CD14-positive monocyte (primary cell): ENCODE measurements around the gene ADGRL3. TPM values are rescaled to one million over a fixed set of nuclear protein-coding genes. Genes with fewer than 3 reads are reported as not detected.

Source experiments
- DNase-seq, 3 donors: peaks; one replicate each; pipeline ENCODE4 v3.0.0-alpha.2; 2011 to 2022
- H2AFZ ChIP-seq: 2 replicates; pipeline ENCODE4 v1.6.0; 2012; ENCODE audit warnings: mild to moderate bottlenecking, low read depth, low read length, inconsistent platforms; ENCODE audit not compliant: insufficient read depth, poor library complexity, severe bottlenecking
- H3K27ac ChIP-seq, 2 donors: 1 replicate in 1 of 2; 2 replicates in 1 of 2; pipeline ENCODE4 v1.5.1; 2012 to 2013; ENCODE audit warnings: low read length in 2 of 2, control low read depth in 1 of 2, inconsistent platforms in 1 of 2, low read depth in 1 of 2, mild to moderate bottlenecking in 1 of 2
- H3K27me3 ChIP-seq, 2 donors: one replicate each; pipeline versions ENCODE4 v1.6.0 to v1.6.1; 2011 to 2013; ENCODE audit warnings: low read length in 2 of 2; ENCODE audit not compliant: control insufficient read depth in 2 of 2, insufficient read depth in 2 of 2
- H3K36me3 ChIP-seq, 2 donors: replicated peaks in 1 of 2; 1 replicate in 1 of 2; 2 replicates in 1 of 2; pipeline versions ENCODE4 v1.5.1 to v1.6.1; 2012 to 2013; ENCODE audit warnings: low read length in 2 of 2, control low read depth in 1 of 2, inconsistent platforms in 1 of 2, mild to moderate bottlenecking in 1 of 2; ENCODE audit not compliant: insufficient read depth in 2 of 2, control insufficient read depth in 1 of 2
- H3K4me1 ChIP-seq, 2 donors: 1 replicate in 1 of 2; 2 replicates in 1 of 2; pipeline versions ENCODE4 v1.5.1 to v1.6.1; 2012 to 2013; ENCODE audit warnings: low read length in 2 of 2, control low read depth in 1 of 2, inconsistent platforms in 1 of 2, mild to moderate bottlenecking in 1 of 2, moderate library complexity in 1 of 2; ENCODE audit not compliant: insufficient read depth in 2 of 2, control insufficient read depth in 1 of 2
- H3K4me2 ChIP-seq: replicated peaks from 2 replicates; pipeline ENCODE3; 2012; ENCODE audit warnings: low read length, moderate library complexity, mild to moderate bottlenecking; ENCODE audit not compliant: poor library complexity, severe bottlenecking; ENCODE audit errors: extremely low read depth
- H3K4me3 ChIP-seq, 3 experiments: fragments of 200-600 bp in 1 of 3; sonication (generic) in 1 of 3; replicated peaks in 1 of 3; 1 replicate in 2 of 3; 2 replicates in 1 of 3; pipeline ENCODE4 v1.5.1; 2011 to 2013; ENCODE audit warnings: low read length in 3 of 3, mild to moderate bottlenecking in 3 of 3, control low read depth in 2 of 3, low read depth in 2 of 3, inconsistent platforms in 1 of 3, moderate library complexity in 1 of 3
- H3K79me2 ChIP-seq: 2 replicates; pipeline ENCODE4 v1.6.0; 2012; ENCODE audit warnings: mild to moderate bottlenecking, control low read depth, inconsistent platforms, low read length, moderate library complexity; ENCODE audit not compliant: insufficient read depth
- H3K9ac ChIP-seq: 2 replicates; pipeline ENCODE4 v1.6.0; 2017; ENCODE audit warnings: low read length, mild to moderate bottlenecking; ENCODE audit not compliant: insufficient read depth, poor library complexity, severe bottlenecking
- H3K9me3 ChIP-seq, 2 donors: replicated peaks in 1 of 2; 1 replicate in 1 of 2; 2 replicates in 1 of 2; pipeline versions ENCODE4 v1.5.1 to v1.6.1; 2012 to 2013; ENCODE audit warnings: low read length in 2 of 2, control low read depth in 1 of 2; ENCODE audit not compliant: control insufficient read depth in 1 of 2, insufficient read depth in 1 of 2
- H4K20me1 ChIP-seq: 2 replicates; pipeline ENCODE4 v1.6.0; 2012; ENCODE audit warnings: mild to moderate bottlenecking, low read length, control low read depth, moderate library complexity; ENCODE audit not compliant: insufficient read depth
- H3K27ac Mint-ChIP-seq, 7 donors: one replicate each; pipeline ENCODE4 v1.8.0; 2020; ENCODE audit warnings: mild to moderate bottlenecking in 7 of 7, mixed read lengths in 7 of 7, moderate library complexity in 6 of 7, inconsistent platforms in 2 of 7
- H3K27me3 Mint-ChIP-seq, 3 donors: one replicate each; pipeline ENCODE4 v1.8.0; 2021 to 2022; ENCODE audit warnings: low read depth in 3 of 3, mild to moderate bottlenecking in 3 of 3, mixed read lengths in 3 of 3, moderate library complexity in 3 of 3, inconsistent platforms in 1 of 3
- H3K36me3 Mint-ChIP-seq, 2 donors: one replicate each; pipeline ENCODE4 v1.8.0; 2020; ENCODE audit warnings: mixed read lengths in 2 of 2, inconsistent platforms in 1 of 2, mild to moderate bottlenecking in 1 of 2
- H3K4me1 Mint-ChIP-seq: one replicate; pipeline ENCODE4 v1.8.0; 2020; ENCODE audit warnings: mild to moderate bottlenecking, mixed read lengths
- H3K4me3 Mint-ChIP-seq, 2 donors: one replicate each; pipeline ENCODE4 v1.8.0; 2020; ENCODE audit warnings: mild to moderate bottlenecking in 2 of 2, mixed read lengths in 2 of 2, moderate library complexity in 1 of 2
- H3K9me3 Mint-ChIP-seq, 7 donors: one replicate each; pipeline ENCODE4 v1.8.0; 2020 to 2022; ENCODE audit warnings: mixed read lengths in 7 of 7, mild to moderate bottlenecking in 6 of 7, moderate library complexity in 6 of 7, inconsistent platforms in 2 of 7
- CTCF ChIP-seq: fragments of 200-600 bp; IDR thresholded peaks from one replicate; pipeline ENCODE4 v1.8.0; 2022; ENCODE audit warnings: antibody characterized with exemption, mild to moderate bottlenecking
- WGBS: methylation state at CpG from one replicate; pipeline ENCODE4 v1.1.5; 2013; ENCODE audit warnings: missing lambda C conversion rate; ENCODE audit not compliant: insufficient coverage; 5-methylcytosine and 5-hydroxymethylcytosine counted together
- intact Hi-C, 2 donors: fragments of 100-400 bp; cut with micrococcal nuclease; formaldehyde crosslinking; loops; one replicate each; pipeline versions ENCODE4 v1.15.0 to v1.15.1; 2023
- polyA plus RNA-seq, 3 donors: library from polyadenylated mRNA; depleted of rRNA in 1 of 3; unstranded in 2 of 3; stranded (reverse) in 1 of 3; fragments of 300-500 nt in 2 of 3; fragments of >200 nt in 1 of 3; fragmentation: Illumina TruSeq in 2 of 3; gene quantifications; 1 replicate in 2 of 3; 2 replicates in 1 of 3; pipeline ENCODE4 v1.2.3, GENCODE V29; 2012 to 2021

ADGRL3 gene
- polyA plus RNA-seq, 3 donors = not detected

GRCh38 chr4:61427099-61427817, 227.1 kb downstream of the ADGRL3 start:
- 92% methylated on average over 7 of the region's 11 CpGs for WGBS
- no peak for TF ChIP-seq CTCF
- H3K27ac Mint-ChIP-seq = no peak overlapping the region
- H3K4me3 Mint-ChIP-seq = no peak overlapping the region
- H3K79me2 ChIP-seq = no peaks in the 10 kb centered on the region
- no peak overlapping the region for H3K9ac ChIP-seq
- H4K20me1 ChIP-seq = no peaks in the 10 kb centered on the region
- no peak overlapping the region for H3K4me3 ChIP-seq
- H3K9me3 ChIP-seq = peaks cover 20 to 37% of the 10 kb centered on the region in 2 donors
- H3K4me1 ChIP-seq = no peaks in the 10 kb centered on the region
- H3K4me2 ChIP-seq = no peak overlapping the region
- H3K27ac ChIP-seq = no peak overlapping the region
- H2AFZ ChIP-seq = no peak overlapping the region
- H3K27me3 ChIP-seq = no peaks in the 10 kb centered on the region
- H3K27me3 Mint-ChIP-seq = peaks cover 0 to 2% (median 2%) of the 10 kb centered on the region in 3 donors
- H3K4me1 Mint-ChIP-seq = no peaks in the 10 kb centered on the region
- H3K9me3 Mint-ChIP-seq = peaks cover 5 to 33% (median 12%) of the 10 kb centered on the region in 7 donors
- no peaks in the 10 kb centered on the region for H3K36me3 Mint-ChIP-seq
- intact Hi-C loops = no loop called here
- no peak for DNase-seq
- H3K36me3 ChIP-seq = no peaks in the 10 kb centered on the region

- H3K4me2 ChIP-seq = no peak overlapping the region
- TF ChIP-seq CTCF = no peak
- H3K27ac Mint-ChIP-seq = no peak overlapping the region
- H3K27ac ChIP-seq = no peak overlapping the region
- H3K36me3 Mint-ChIP-seq = no peaks in the 10 kb centered on the region
- no peaks in the 10 kb centered on the region for H3K4me1 Mint-ChIP-seq
- H3K36me3 ChIP-seq = no peaks in the 10 kb centered on the region
- H3K4me3 Mint-ChIP-seq = no peak overlapping the region
- peaks cover 5 to 33% (median 12%) of the 10 kb centered on the region in 7 donors for H3K9me3 Mint-ChIP-seq
- intact Hi-C loops = no loop called here
- no peaks in the 10 kb centered on the region for H3K4me1 ChIP-seq
- H3K27me3 ChIP-seq = no peaks in the 10 kb centered on the region
- no peaks in the 10 kb centered on the region for H3K79me2 ChIP-seq
- no peaks in the 10 kb centered on the region for H4K20me1 ChIP-seq
- H3K27me3 Mint-ChIP-seq = peaks cover 0 to 2% (median 2%) of the 10 kb centered on the region in 3 donors
- no peak overlapping the region for H2AFZ ChIP-seq
- peaks cover 20 to 37% of the 10 kb centered on the region in 2 donors for H3K9me3 ChIP-seq
- 95% methylated on average over 8 of the region's 12 CpGs for WGBS
- H3K4me3 ChIP-seq = no peak overlapping the region
- H3K9ac ChIP-seq = no peak overlapping the region
- DNase-seq = no peak
These were observed 227.8 kb downstream of the ADGRL3 start for GRCh38 chr4:61427818-61428495.
